IPS-NIHi11 (cell line): ENCODE results near the gene SKIC2.
"Not testable (repeated sequence)": the region's sequence is repeated elsewhere in the genome, so short reads cannot be mapped to it uniquely, and the experiment has no call there.

Experiments
- DNase-seq: peaks from one replicate; pipeline ENCODE4 v3.0.0; 2012; ENCODE audit warnings: mixed read lengths, low spot score

SKIC2 gene

GRCh38 chr6:32004864-32005537, 46.0 kb downstream of the SKIC2 start:
- DNase-seq = not testable (repeated sequence)

GRCh38 chr6:32005538-32005880, 46.5 kb downstream of the SKIC2 start:
- DNase-seq = not testable (repeated sequence)

GRCh38 chr6:32005991-32006529, 47.1 kb downstream of the SKIC2 start:
- not testable (repeated sequence) for DNase-seq

- DNase-seq = not testable (repeated sequence)
These were observed 48.1 kb downstream of the SKIC2 start for GRCh38 chr6:32007086-32007485.

- not testable (repeated sequence) for DNase-seq
These were observed 49.1 kb downstream of the SKIC2 start for GRCh38 chr6:32008037-32008436.

GRCh38 chr6:32008616-32009015, 49.6 kb downstream of the SKIC2 start:
- not testable (repeated sequence) for DNase-seq

GRCh38 chr6:32009537-32009936, 50.6 kb downstream of the SKIC2 start:
- DNase-seq = not testable (repeated sequence)

- DNase-seq = not testable (repeated sequence)
These were observed 52.0 kb downstream of the SKIC2 start for GRCh38 chr6:32010856-32011530.

GRCh38 chr6:32012941-32013617, 54.1 kb downstream of the SKIC2 start:
- not testable (repeated sequence) for DNase-seq

- not testable (repeated sequence) for DNase-seq
These were observed 54.8 kb downstream of the SKIC2 start for GRCh38 chr6:32013738-32014137.

- DNase-seq = not testable (repeated sequence)
These were observed 55.6 kb downstream of the SKIC2 start, which contains the start of gene C4B for GRCh38 chr6:32014547-32014946. C4B (plus strand) TSS chr6:32014795; CDS start chr6:32014846, 51 bp downstream.
